Ovary (tissue), 9 donors: ENCODE data around the gene C1orf87. TPM values are rescaled to one million over a fixed set of nuclear protein-coding genes. Genes with fewer than 3 reads are reported as not detected.

Source experiments
- DNase-seq, 5 donors: peaks; one replicate each; pipeline ENCODE4 v3.0.0-alpha.2; 2019 to 2020
- H3K27ac ChIP-seq, 2 donors: fragments of 200-600 bp; one replicate each; pipeline versions ENCODE4 v1.5.1 to v1.8.0; 2019 to 2022
- H3K27me3 ChIP-seq: fragments of 200-600 bp; one replicate; pipeline ENCODE4 v1.8.0; 2022
- H3K36me3 ChIP-seq: fragments of 200-600 bp; sonication (generic); one replicate; pipeline ENCODE4 v1.5.1; 2019
- H3K4me1 ChIP-seq: one replicate; pipeline ENCODE4 v1.8.1; 2013; ENCODE audit warnings: mild to moderate bottlenecking, moderate library complexity; ENCODE audit not compliant: insufficient read depth
- H3K4me3 ChIP-seq: fragments of 200-600 bp; sonication (generic); one replicate; pipeline ENCODE4 v1.5.1; 2017
- H3K9me3 ChIP-seq, 2 donors: fragments of 200-600 bp in 1 of 2; sonication (generic) in 1 of 2; one replicate each; pipeline versions ENCODE4 v1.5.1 to v1.8.1; 2013 to 2019; ENCODE audit warnings: mild to moderate bottlenecking in 1 of 2, moderate library complexity in 1 of 2
- CTCF ChIP-seq, 3 donors: fragments of 450-650 bp in 2 of 3; fragments of 200-600 bp in 1 of 3; IDR thresholded peaks; one replicate each; pipeline versions ENCODE4 v1.5.1 to v1.8.0; 2016 to 2022; ENCODE audit warnings: antibody characterized with exemption in 3 of 3, mild to moderate bottlenecking in 1 of 3
- EP300 ChIP-seq: sonication (generic); formaldehyde crosslinking; IDR thresholded peaks from one replicate; pipeline ENCODE4 v1.6.1; 2017; ENCODE audit warnings: antibody characterized with exemption
- POLR2A ChIP-seq: fragments of 450-650 bp; IDR thresholded peaks from one replicate; pipeline ENCODE4 v1.6.1; 2017; ENCODE audit warnings: antibody characterized with exemption, mild to moderate bottlenecking, moderate library complexity
- WGBS, 3 donors: extraction: QIAGEN DNeasy Blood & Tissue Kit in 1 of 3; methylation state at CpG; one replicate each; pipeline versions ENCODE4 v1.1.5 to v1.1.7; 2013 to 2017; 5-methylcytosine and 5-hydroxymethylcytosine counted together
- intact Hi-C, 4 donors: fragments of 100-400 bp; cut with DNase I; formaldehyde crosslinking; loops; one replicate each; pipeline versions ENCODE4 v1.11.0 to v1.15.1; 2022 to 2023
- polyA plus RNA-seq, 2 donors: library from polyadenylated mRNA; stranded (reverse); fragments of 200-250 nt in 1 of 2; fragments of 350-450 nt in 1 of 2; fragmentation: Illumina TruSeq in 1 of 2; extraction: RNeasy Lipid Tissue Mini Kit (QIAGEN cat#74804) in 1 of 2; gene quantifications; one replicate each; pipeline ENCODE4 v1.2.3, GENCODE V29; 2013 to 2014
- total RNA-seq, 7 donors: library from RNA; depleted of rRNA in 2 of 7; stranded (reverse); fragments of >200 nt in 2 of 7; fragmentation: NEBNext Ultra II Directional in 3 of 7; extraction: Animal tissue kit (Norgen Biotek cat#: 25700) in 3 of 7; gene quantifications; one replicate each; pipeline versions ENCODE4 v1.1.0 to v1.2.4, GENCODE V29; 2016 to 2023
- donor health status: DM: no; HTN: no; CAD: no; lungs with moderate emphysema.
- donor health status: DM: no; HTN: no; CAD: no.
- donor health status: Bipolar disorder and iron deficiency.
- donor health status: DM: yes; HTN: yes; CAD: no.
- donor health status: DM: no; HTN: no; CAD: no.
- donor health status: DM: yes; HTN: yes; CAD: no.

Gene C1orf87
- total and polyA plus RNA-seq, 9 donors, result 0.04 to 17.6 (median 0.72) TPM; not detected in 2

- no peak for DNase-seq
- peaks cover 3% of the 10 kb centered on the region for H3K4me1 ChIP-seq
- H3K36me3 ChIP-seq, result no peaks in the 10 kb centered on the region
- H3K27me3 ChIP-seq, result no peaks in the 10 kb centered on the region
- H3K9me3 ChIP-seq, result no peaks in the 10 kb centered on the region
- no peak overlapping the region for H3K27ac ChIP-seq
- intact Hi-C loops, result no loop called here
- TF ChIP-seq CTCF (IDR thresholded peaks at IDR 0.05) (no peak), EP300 (no peak), POLR2A (no peak)
- H3K4me3 ChIP-seq, result no peak overlapping the region
Measured at GRCh38 chr1:60049188-60049587, 24.4 kb downstream of the C1orf87 start.

GRCh38 chr1:60044881-60045280, 28.7 kb downstream of the C1orf87 start:
- no peak for TF ChIP-seq POLR2A
- no peak for DNase-seq
- Histone ChIP-seq H3K4me1 (no peaks in the 10 kb centered on the region), H3K27me3 (no peaks in the 10 kb centered on the region), H3K9me3 (no peaks in the 10 kb centered on the region), H3K36me3 (no peaks in the 10 kb centered on the region), H3K27ac (no peak overlapping the region), H3K4me3 (no peak overlapping the region)
- intact Hi-C loops, result no loop called here

- H3K9me3 ChIP-seq, result no peaks in the 10 kb centered on the region
- TF ChIP-seq POLR2A, result no peak
- TF ChIP-seq EP300, result no peak
- no peak for TF ChIP-seq CTCF (IDR thresholded peaks at IDR 0.05)
- H3K27me3 ChIP-seq, result no peaks in the 10 kb centered on the region
- WGBS, 3 donors, result 81 to 82% (median 82%) methylated on average over 2 of the region's 2 CpGs
- H3K36me3 ChIP-seq, result no peaks in the 10 kb centered on the region
- intact Hi-C loops, result no loop called here
- H3K27ac ChIP-seq, result no peak overlapping the region
- DNase-seq, result no peak
- H3K4me3 ChIP-seq, result no peak overlapping the region
- H3K4me1 ChIP-seq, result no peaks in the 10 kb centered on the region
Measured at GRCh38 chr1:60041783-60042182, 31.8 kb downstream of the C1orf87 start.

GRCh38 chr1:60037669-60038068, 35.9 kb downstream of the C1orf87 start:
- Histone ChIP-seq H3K4me1 (no peaks in the 10 kb centered on the region), H3K27me3 (no peaks in the 10 kb centered on the region), H3K9me3 (no peaks in the 10 kb centered on the region), H3K27ac (no peak overlapping the region), H3K36me3 (no peaks in the 10 kb centered on the region), H3K4me3 (no peak overlapping the region)
- intact Hi-C loops, result no loop called here
- TF ChIP-seq POLR2A (no peak), EP300 (no peak), CTCF (IDR thresholded peaks at IDR 0.05) (no peak)
- DNase-seq, result no peak
- 89 to 100% (median 91%) methylated on average over 1 of the region's 1 CpG for WGBS, 3 donors

- H3K27ac ChIP-seq, result no peak overlapping the region
- DNase-seq, result no peak
- intact Hi-C loops, result no loop called here
- H3K27me3 ChIP-seq, result no peaks in the 10 kb centered on the region
- H3K36me3 ChIP-seq, result no peaks in the 10 kb centered on the region
- 81 to 88% (median 87%) methylated on average over 6 of the region's 6 CpGs for WGBS, 3 donors
- no peak overlapping the region for H3K4me3 ChIP-seq
- no peaks in the 10 kb centered on the region for H3K4me1 ChIP-seq
- no peak for TF ChIP-seq POLR2A
- TF ChIP-seq EP300, result no peak
- TF ChIP-seq CTCF (IDR thresholded peaks at IDR 0.05), result no peak
- H3K9me3 ChIP-seq, result no peaks in the 10 kb centered on the region
Measured at GRCh38 chr1:60036856-60037460, 36.6 kb downstream of the C1orf87 start.
